Measurements from ENCODE around the gene ALDH1A3. TPM values are rescaled to one million over a fixed set of nuclear protein-coding genes. Genes with fewer than 3 reads are reported as not detected.

The ALDH1A3 gene
- total RNA-seq, 2 experiments from 2014 or later: not detected

GRCh38 chr15:100863796-100864267 lies 15.8 kb upstream of the ALDH1A3 start:
- Histone ChIP-seq H3K36me3 (ENCODE audit: insufficient read depth, low read length) (no peaks in the 10 kb centered on the region), H3K9me3 (ENCODE audit: control insufficient read depth in 1 of 2, insufficient read depth in 1 of 2, low read length in 2 of 2) (peaks cover 0 to 18% of the 10 kb centered on the region in 2 experiments), H3K27ac (ENCODE audit: low read depth in 1 of 2, low read length in 2 of 2) (no peak overlapping the region), H3K4me1 (ENCODE audit: insufficient read depth, low read length) (no peaks in the 10 kb centered on the region), H3K27me3 (ENCODE audit: control insufficient read depth in 1 of 2, insufficient read depth in 2 of 2, low read length in 2 of 2) (peaks cover 0 to 9% of the 10 kb centered on the region in 2 experiments), H3K4me3 (ENCODE audit: low read length) (no peak overlapping the region)
- ChIA-PET CTCF (no interaction called here), POLR2A (no interaction called here)
- no peak for ATAC-seq (ENCODE audit: poor library complexity)
- Mint-ChIP-seq H3K4me1 (ENCODE audit: low read depth) (no peaks in the 10 kb centered on the region), H3K4me3 (no peak overlapping the region), H3K27ac (no peak overlapping the region), H3K36me3 (ENCODE audit: low read depth) (no peaks in the 10 kb centered on the region), H3K27me3 (peaks cover 33% of the 10 kb centered on the region), H3K9me3 (no peaks in the 10 kb centered on the region)
- intact Hi-C loops (cut with DNase I, micrococcal nuclease): no loop called here
- DNase-seq: no peak
- TF ChIP-seq CTCF (IDR thresholded peaks at IDR 0.05): no peak

GRCh38 chr15:100866386-100867330 lies 13.0 kb upstream of the ALDH1A3 start:
- no peaks in the 10 kb centered on the region for H3K36me3 Mint-ChIP-seq (ENCODE audit: low read depth)
- no peak for TF ChIP-seq CTCF (IDR thresholded peaks at IDR 0.05)
- H3K27me3 Mint-ChIP-seq: peaks cover 31% of the 10 kb centered on the region
- H3K4me1 Mint-ChIP-seq (ENCODE audit: low read depth): no peaks in the 10 kb centered on the region
- peaks cover 2% of the 10 kb centered on the region for H3K9me3 Mint-ChIP-seq
- H3K4me3 ChIP-seq (ENCODE audit: low read length): no peak overlapping the region
- POLR2A ChIA-PET: no interaction called here
- H3K27ac Mint-ChIP-seq: no peak overlapping the region
- H3K27ac ChIP-seq (ENCODE audit: low read depth in 1 of 2, low read length in 2 of 2): no peak overlapping the region
- ATAC-seq (ENCODE audit: poor library complexity) (no peak), DNase-seq (no peak)
- H3K4me3 Mint-ChIP-seq: no peak overlapping the region
- no peaks in the 10 kb centered on the region for H3K4me1 ChIP-seq (ENCODE audit: insufficient read depth, low read length)
- no peaks in the 10 kb centered on the region for H3K36me3 ChIP-seq (ENCODE audit: insufficient read depth, low read length)
- CTCF ChIA-PET: no interaction called here
- peaks cover 8 to 16% of the 10 kb centered on the region in 2 experiments for H3K9me3 ChIP-seq (ENCODE audit: control insufficient read depth in 1 of 2, insufficient read depth in 1 of 2, low read length in 2 of 2)
- H3K27me3 ChIP-seq (ENCODE audit: control insufficient read depth in 1 of 2, insufficient read depth in 2 of 2, low read length in 2 of 2): peaks cover 0 to 9% of the 10 kb centered on the region in 2 experiments
- intact Hi-C loops (cut with DNase I, micrococcal nuclease): no loop called here

GRCh38 chr15:100867433-100867832 lies 12.2 kb upstream of the ALDH1A3 start:
- H3K4me1 ChIP-seq (ENCODE audit: insufficient read depth, low read length): no peaks in the 10 kb centered on the region
- H3K27me3 ChIP-seq (ENCODE audit: control insufficient read depth in 1 of 2, insufficient read depth in 2 of 2, low read length in 2 of 2): peaks cover 0 to 9% of the 10 kb centered on the region in 2 experiments
- no peak for TF ChIP-seq CTCF (IDR thresholded peaks at IDR 0.05)
- ChIA-PET CTCF (no interaction called here), POLR2A (no interaction called here)
- no peak overlapping the region for H3K27ac Mint-ChIP-seq
- no peak overlapping the region for H3K4me3 ChIP-seq (ENCODE audit: low read length)
- no peaks in the 10 kb centered on the region for H3K36me3 ChIP-seq (ENCODE audit: insufficient read depth, low read length)
- H3K27ac ChIP-seq (ENCODE audit: low read depth in 1 of 2, low read length in 2 of 2): no peak overlapping the region
- H3K27me3 Mint-ChIP-seq: peaks cover 31% of the 10 kb centered on the region
- no peak for ATAC-seq (ENCODE audit: poor library complexity)
- no peaks in the 10 kb centered on the region for H3K4me1 Mint-ChIP-seq (ENCODE audit: low read depth)
- no peaks in the 10 kb centered on the region for H3K36me3 Mint-ChIP-seq (ENCODE audit: low read depth)
- intact Hi-C loops (cut with DNase I, micrococcal nuclease): no loop called here
- H3K9me3 ChIP-seq (ENCODE audit: control insufficient read depth in 1 of 2, insufficient read depth in 1 of 2, low read length in 2 of 2): peaks cover 8 to 13% of the 10 kb centered on the region in 2 experiments
- H3K4me3 Mint-ChIP-seq: no peak overlapping the region
- DNase-seq: no peak
- H3K9me3 Mint-ChIP-seq: peaks cover 2% of the 10 kb centered on the region
